Retina (tissue), 1 donor: ENCODE results near the gene NPEPL1.

ENCODE experiments used
- DNase-seq: peaks from one replicate; pipeline ENCODE4 v3.0.0-alpha.2; 2016

Gene NPEPL1

GRCh38 chr20:58684291-58684690 is 8.3 kb upstream of the NPEPL1 start:
- DNase-seq: no peak

- no peak for DNase-seq
Measured at GRCh38 chr20:58685988-58686387, 6.6 kb upstream of the NPEPL1 start.

GRCh38 chr20:58688414-58688813 is 4.2 kb upstream of the NPEPL1 start:
- no peak for DNase-seq

GRCh38 chr20:58688840-58689239 is 3.8 kb upstream of the NPEPL1 start:
- DNase-seq: no peak

- DNase-seq: no peak
Measured at GRCh38 chr20:58690396-58691135, 2.0 kb upstream of the NPEPL1 start.

GRCh38 chr20:58691773-58692578 is 624 bp upstream of the NPEPL1 start:
- peak; percentile 33 for DNase-seq

- DNase-seq: peak; percentile 64
Measured at GRCh38 chr20:58693226-58694006, 816 bp downstream of the NPEPL1 start.

- DNase-seq: no peak
Measured at GRCh38 chr20:58694241-58695083, 1.9 kb downstream of the NPEPL1 start.

- DNase-seq: no peak
Measured at GRCh38 chr20:58695084-58695722, 2.6 kb downstream of the NPEPL1 start.

GRCh38 chr20:58695895-58696375 is 3.3 kb downstream of the NPEPL1 start:
- no peak for DNase-seq

- no peak for DNase-seq
Measured at GRCh38 chr20:58696411-58696961, 3.9 kb downstream of the NPEPL1 start.

GRCh38 chr20:58697201-58697866 is 4.7 kb downstream of the NPEPL1 start:
- DNase-seq: no peak

- no peak for DNase-seq
Measured at GRCh38 chr20:58697867-58698703, 5.5 kb downstream of the NPEPL1 start.

- DNase-seq: no peak
Measured at GRCh38 chr20:58698741-58699622, 6.4 kb downstream of the NPEPL1 start.

GRCh38 chr20:58699623-58700107 is 7.1 kb downstream of the NPEPL1 start:
- no peak for DNase-seq

- DNase-seq: no peak
Measured at GRCh38 chr20:58700121-58700821, 7.7 kb downstream of the NPEPL1 start.

GRCh38 chr20:58700823-58701222 is 8.2 kb downstream of the NPEPL1 start:
- DNase-seq: no peak
